Measurements from ENCODE around the gene COL9A1.
"Not testable (repeated sequence)": the region's sequence is repeated elsewhere in the genome, so short reads cannot be mapped to it uniquely, and the experiment has no call there.

Gene COL9A1

DNA sequence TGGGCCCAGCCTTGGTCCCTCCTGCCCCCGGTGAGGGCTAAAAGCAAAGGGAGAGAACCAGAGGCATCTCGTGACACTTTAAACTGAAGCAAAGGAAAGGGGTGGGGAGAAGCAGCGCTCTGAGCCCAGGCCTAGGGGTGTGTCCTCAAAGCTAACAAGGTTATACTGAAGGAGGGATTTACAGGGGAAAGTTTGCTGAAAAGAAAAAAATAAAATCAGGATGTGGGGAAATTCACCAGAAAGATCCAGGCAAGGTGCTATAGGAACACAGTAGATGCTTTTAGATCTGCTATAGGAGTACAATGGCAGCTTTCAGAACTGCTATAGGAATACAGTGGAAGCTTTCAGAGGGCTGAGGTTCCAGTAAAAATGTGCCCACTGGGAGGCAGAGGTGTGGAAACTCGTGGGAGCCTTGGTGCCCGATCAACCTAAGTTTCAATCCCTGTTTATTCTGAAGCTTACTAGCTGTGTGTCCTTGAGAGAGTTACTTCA lies at the start of gene COL9A1:
Gene COL9A1 (minus strand): TSS at position 51 of the 492 bp plus-strand sequence. CDS start 160 bp downstream, outside the sequence.
- DNase-seq: no peak

GRCh38 chr6:70351461-70351860 lies 48.6 kb upstream of the COL9A1 start:
- DNase-seq: no peak

GRCh38 chr6:70345619-70346018 lies 42.7 kb upstream of the COL9A1 start:
- no peak for DNase-seq

- no peak for DNase-seq
Observed at GRCh38 chr6:70343313-70343712, 40.4 kb upstream of the COL9A1 start.

GRCh38 chr6:70339810-70340209 lies 36.9 kb upstream of the COL9A1 start:
- DNase-seq: not testable (repeated sequence)

DNA sequence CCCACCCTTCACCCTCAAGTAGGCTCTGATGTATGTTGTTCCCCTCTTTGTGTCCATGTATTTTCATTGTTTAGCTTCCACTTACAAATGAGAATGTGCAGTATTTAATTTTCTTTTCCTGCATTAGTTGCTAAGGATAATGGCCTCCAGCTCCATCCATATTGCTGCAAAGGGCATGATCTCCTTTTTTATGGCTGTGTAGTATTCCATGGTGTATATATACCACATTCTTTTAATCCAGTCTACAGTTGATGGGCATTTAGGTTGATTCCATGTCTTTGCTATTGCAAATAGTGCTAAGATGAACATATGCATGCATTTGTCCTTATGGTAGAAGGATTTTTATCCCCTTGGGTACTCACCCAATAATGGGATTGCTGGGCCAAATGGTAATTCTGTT lies 35.9 kb upstream of the COL9A1 start:
- DNase-seq: no peak

GRCh38 chr6:70337743-70338105 lies 34.8 kb upstream of the COL9A1 start:
- DNase-seq: no peak

DNA sequence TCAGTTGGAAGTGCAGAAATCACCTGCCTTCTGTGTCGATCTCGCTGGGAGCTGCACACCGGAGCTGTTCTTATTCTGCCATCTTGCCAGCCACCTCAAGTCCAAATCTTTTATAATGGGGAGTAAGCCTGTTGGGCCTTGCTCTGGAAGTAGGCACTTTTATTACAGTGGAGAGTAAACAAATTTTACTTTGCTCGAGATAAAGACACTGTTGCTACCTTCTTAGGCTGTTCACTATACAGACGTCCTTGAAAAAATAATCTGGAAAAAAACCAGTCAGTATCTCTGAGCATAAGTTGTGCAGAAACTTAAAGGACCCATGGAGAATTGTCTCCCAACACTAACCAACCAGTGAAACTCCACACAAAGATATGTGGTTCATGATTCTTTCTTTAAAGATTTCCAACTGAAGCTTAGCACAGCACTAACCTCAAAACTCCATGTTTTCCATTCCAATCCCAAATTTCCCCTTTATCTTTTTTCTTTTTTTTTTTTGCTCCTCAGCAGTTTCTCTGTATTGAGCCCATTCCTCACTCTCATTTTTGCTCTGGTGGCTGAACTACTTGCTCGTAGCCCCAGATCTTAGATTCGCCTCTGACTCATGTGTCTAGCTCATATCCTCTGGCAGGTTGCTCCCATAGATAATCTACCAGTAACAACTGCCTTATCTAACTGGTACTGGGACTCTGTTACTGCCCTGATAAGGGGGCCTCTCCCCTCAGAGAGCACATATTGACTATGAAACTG lies 34.3 kb upstream of the COL9A1 start:
- DNase-seq: no peak

GRCh38 chr6:70327036-70327435 lies 24.2 kb upstream of the COL9A1 start:
- DNase-seq: no peak

DNA sequence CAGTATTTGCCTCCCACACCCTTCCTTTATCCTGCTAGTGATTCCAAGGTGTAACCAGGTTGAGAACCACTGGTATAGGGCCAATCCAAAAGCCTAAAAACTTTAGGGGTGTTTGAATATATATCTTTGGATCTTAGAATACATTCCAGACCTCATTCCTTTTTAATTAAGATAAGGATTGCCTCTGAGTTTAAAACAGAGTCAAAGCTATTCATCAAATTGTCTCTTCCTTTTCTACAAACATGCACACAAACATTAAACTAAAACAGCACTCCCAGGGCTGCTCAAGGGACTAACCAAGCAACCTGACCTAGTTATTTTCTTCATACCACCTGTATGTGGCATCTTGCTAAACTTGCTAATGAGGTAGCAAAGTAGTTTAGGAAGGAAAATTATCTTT lies 22.1 kb upstream of the COL9A1 start:
- DNase-seq: no peak

GRCh38 chr6:70317799-70318198 lies 14.9 kb upstream of the COL9A1 start:
- DNase-seq: not testable (repeated sequence)

- no peak for DNase-seq
Observed at GRCh38 chr6:70315079-70315751, 12.3 kb upstream of the COL9A1 start.

DNA sequence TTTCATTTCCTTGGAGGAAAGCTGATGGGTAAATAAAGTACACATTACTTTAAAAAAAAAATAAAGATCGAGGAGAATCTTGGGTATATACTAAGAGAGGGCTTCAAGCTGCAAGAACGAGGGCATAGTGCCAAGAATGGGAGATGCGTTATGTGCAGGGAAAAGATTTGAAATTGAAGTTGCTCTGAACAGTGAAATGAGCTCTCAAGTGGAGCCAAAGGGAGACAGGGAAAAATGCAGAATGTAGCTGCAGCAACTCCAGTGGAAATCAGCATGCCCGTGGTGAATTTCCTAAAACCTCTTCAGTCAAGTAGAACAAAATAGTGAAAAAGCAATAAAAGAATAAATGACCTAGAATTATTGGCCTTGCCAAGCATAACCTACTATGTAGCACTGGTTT lies 11.4 kb upstream of the COL9A1 start:
- no peak for DNase-seq

- DNase-seq: peak; percentile 67
Observed at GRCh38 chr6:70312165-70312745, 9.4 kb upstream of the COL9A1 start.

DNA sequence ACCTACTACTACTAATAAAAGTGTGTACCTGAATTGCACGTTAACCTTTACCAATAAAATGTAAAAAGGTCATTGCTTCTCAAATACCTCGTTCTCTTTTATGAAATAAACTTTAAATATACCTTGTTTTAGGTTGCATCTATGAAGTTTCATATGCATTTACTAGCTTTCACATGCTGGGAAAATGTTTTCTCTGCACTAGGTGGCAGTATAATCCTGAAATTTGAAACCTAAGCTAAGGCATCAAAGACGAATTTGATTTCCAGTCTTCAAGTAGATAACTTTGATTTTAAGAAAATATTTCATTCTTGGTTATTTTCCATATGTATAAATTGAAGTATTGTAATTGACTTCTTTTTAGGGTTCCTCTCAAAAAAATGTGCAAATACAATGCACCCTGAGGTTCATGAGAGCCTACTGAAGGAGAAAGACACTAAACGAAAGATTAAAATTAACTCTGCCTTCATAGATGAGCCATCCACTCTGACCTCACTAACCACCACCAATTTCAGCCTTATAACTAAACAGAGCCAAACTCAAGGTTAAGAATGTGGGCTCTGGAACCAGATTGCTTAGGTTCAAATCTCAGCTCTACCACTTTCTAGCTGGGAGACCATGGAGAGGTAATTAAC lies 7.3 kb upstream of the COL9A1 start:
- DNase-seq: peak; percentile 70

GRCh38 chr6:70309243-70309642 lies 6.4 kb upstream of the COL9A1 start:
- DNase-seq: no peak

- DNase-seq: not testable (repeated sequence)
Observed at GRCh38 chr6:70308142-70308541, 5.3 kb upstream of the COL9A1 start.

DNA sequence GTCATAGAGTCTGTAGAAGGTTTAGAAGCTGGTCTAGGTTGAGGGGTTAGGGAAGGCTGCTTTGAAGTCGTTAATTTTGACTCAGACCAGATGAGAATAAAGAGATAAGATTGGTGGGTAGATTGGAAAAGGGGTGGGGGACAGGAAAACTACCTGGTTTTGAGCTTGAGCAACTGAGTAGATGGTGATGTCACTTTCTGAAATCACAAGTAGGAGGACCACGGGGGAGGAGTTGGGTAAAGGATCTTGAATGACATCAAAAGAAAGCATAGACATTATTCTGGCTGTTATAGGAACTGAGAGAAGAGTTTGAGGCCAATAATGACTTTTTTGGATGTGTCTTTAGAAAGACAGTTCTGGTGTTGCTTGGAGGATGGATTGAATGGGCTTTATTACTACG lies 4.1 kb upstream of the COL9A1 start:
- DNase-seq: no peak

DNA sequence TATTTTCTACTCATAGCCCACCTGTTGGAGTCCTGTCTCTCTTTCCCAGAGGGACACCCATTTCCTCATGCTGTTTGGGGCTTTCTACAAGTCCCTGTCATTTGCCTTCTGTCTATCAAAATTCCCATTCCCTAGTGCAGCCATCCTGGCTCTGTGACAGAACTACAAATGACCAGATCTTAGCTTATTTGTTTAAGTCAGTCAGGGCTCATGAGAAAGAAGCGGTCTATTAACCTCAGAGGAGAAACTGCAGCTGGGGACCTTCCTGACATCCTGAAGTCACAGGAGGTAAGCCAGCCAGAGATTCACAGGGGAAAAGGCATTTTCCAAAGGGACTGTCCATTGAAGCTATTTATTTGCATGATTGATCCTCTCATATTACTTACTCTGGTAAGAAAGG lies 1.7 kb upstream of the COL9A1 start:
- DNase-seq: no peak

GRCh38 chr6:70299456-70299855 lies 3.4 kb downstream of the COL9A1 start:
- peak; percentile 40 for DNase-seq

- no peak for DNase-seq
Observed at GRCh38 chr6:70298068-70298467, 4.8 kb downstream of the COL9A1 start.

GRCh38 chr6:70292193-70292592 lies 10.7 kb downstream of the COL9A1 start:
- no peak for DNase-seq

GRCh38 chr6:70289299-70289698 lies 13.6 kb downstream of the COL9A1 start:
- DNase-seq: peak; percentile 27

- no peak for DNase-seq
Observed at GRCh38 chr6:70286905-70287304, 16.0 kb downstream of the COL9A1 start.
